Measurements from ENCODE around the gene RNF135. TPM values are rescaled to one million over a fixed set of nuclear protein-coding genes. Genes with fewer than 3 reads are reported as not detected.
"Not testable (repeated sequence)": the region's sequence is repeated elsewhere in the genome, so short reads cannot be mapped to it uniquely, and the experiment has no call there.

The RNF135 gene
- total RNA-seq, 2 donors from 2014 or later, result 14.8 to 20.7 TPM

DNA sequence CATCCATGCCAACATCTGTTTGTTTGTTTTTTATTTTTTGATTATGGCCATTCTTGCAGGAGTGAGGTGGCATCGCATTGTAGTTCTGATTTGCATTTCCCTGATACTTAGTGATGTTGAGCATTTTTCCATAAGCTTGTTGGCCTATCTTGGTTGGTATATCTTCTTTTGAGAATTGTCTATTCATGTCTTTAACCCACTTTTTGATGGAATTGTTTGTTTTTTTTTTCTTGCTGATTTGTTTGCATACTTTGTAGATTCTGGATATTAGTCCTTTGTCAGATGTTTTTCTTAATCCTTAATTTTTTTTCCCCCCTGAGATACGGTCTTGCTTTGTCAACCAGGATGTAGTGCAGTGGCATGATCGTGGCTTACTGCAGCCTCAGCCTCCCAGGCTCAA, 43.0 kb downstream of the RNF135 start:
- WGBS, 2 experiments (ENCODE audit: insufficient coverage in 1 of 2, insufficient read length in 1 of 2), result 92 to 100% methylated on average over 1 to 3 of the region's 3 CpGs
- TF ChIP-seq, protein P1, sequence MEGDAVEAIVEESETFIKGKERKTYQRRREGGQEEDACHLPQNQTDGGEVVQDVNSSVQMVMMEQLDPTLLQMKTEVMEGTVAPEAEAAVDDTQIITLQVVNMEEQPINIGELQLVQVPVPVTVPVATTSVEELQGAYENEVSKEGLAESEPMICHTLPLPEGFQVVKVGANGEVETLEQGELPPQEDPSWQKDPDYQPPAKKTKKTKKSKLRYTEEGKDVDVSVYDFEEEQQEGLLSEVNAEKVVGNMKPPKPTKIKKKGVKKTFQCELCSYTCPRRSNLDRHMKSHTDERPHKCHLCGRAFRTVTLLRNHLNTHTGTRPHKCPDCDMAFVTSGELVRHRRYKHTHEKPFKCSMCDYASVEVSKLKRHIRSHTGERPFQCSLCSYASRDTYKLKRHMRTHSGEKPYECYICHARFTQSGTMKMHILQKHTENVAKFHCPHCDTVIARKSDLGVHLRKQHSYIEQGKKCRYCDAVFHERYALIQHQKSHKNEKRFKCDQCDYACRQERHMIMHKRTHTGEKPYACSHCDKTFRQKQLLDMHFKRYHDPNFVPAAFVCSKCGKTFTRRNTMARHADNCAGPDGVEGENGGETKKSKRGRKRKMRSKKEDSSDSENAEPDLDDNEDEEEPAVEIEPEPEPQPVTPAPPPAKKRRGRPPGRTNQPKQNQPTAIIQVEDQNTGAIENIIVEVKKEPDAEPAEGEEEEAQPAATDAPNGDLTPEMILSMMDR (conservative IDR thresholded peaks at IDR 0.05), result no peak
- no peak overlapping the region for H3K4me3 Mint-ChIP-seq

DNA sequence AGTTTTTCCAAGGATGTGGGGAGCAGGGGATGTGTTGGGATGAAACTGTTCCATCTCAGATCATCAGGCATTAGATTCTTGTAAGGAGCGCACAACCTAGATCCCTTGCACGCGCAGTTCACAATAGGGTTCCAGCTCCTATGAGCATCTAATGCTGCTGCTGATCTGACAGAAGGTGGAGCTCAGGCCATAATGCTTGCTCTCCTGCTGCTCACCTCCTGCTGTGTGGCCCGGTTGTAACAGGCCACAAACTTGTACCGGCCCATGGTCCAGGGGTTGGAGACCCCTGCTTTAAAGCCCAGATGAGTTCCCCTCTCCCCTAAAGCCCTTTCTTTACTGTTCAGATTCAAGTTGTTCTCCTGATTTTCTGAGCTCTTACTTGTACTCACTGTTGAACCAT, 44.8 kb downstream of the RNF135 start:
- no peaks in the 10 kb centered on the region for H3K36me3 Mint-ChIP-seq (ENCODE audit: low read depth)
- Histone ChIP-seq H3K36me3 (ENCODE audit: control insufficient read depth, insufficient read depth, low read length) (no peaks in the 10 kb centered on the region), H3K9me3 (ENCODE audit: control insufficient read depth, low read length) (no peaks in the 10 kb centered on the region), H3K4me1 (ENCODE audit: control insufficient read depth, insufficient read depth, low read length) (peaks cover 2% of the 10 kb centered on the region), H3K27ac (ENCODE audit: low read depth, low read length) (no peak overlapping the region), H3K27me3 (ENCODE audit: control insufficient read depth, insufficient read depth, low read length, poor library complexity, severe bottlenecking) (no peaks in the 10 kb centered on the region), H3K9ac (ENCODE audit: extremely low read depth, low read length, poor library complexity, severe bottlenecking) (no peak overlapping the region), H3K4me3 (ENCODE audit: low read length) (no peak overlapping the region)
- DNase-seq, result peak; percentile 50
- H3K9me3 Mint-ChIP-seq, result peaks cover 2% of the 10 kb centered on the region
- H3K4me1 Mint-ChIP-seq, result peaks cover 9% of the 10 kb centered on the region
- H3K4me3 Mint-ChIP-seq, result no peak overlapping the region
- 79 to 88% methylated on average over 5 of the region's 5 CpGs for whole genome bisulfite sequencing, 2 experiments (ENCODE audit: insufficient coverage in 1 of 2, insufficient read length in 1 of 2)
- TF ChIP-seq, protein P1 (conservative IDR thresholded peaks at IDR 0.05), result no peak
- H3K27me3 Mint-ChIP-seq (ENCODE audit: insufficient read depth), result peaks cover 7% of the 10 kb centered on the region
- no peak overlapping the region for H3K27ac Mint-ChIP-seq

More for the DNA sequence above, 43.0 kb downstream of the RNF135 start:
- Histone ChIP-seq H3K4me3 (ENCODE audit: low read length) (no peak overlapping the region), H3K36me3 (ENCODE audit: control insufficient read depth, insufficient read depth, low read length) (no peaks in the 10 kb centered on the region), H3K9me3 (ENCODE audit: control insufficient read depth, low read length) (no peaks in the 10 kb centered on the region), H3K27ac (ENCODE audit: low read depth, low read length) (no peak overlapping the region), H3K27me3 (ENCODE audit: control insufficient read depth, insufficient read depth, low read length, poor library complexity, severe bottlenecking) (peaks cover 13% of the 10 kb centered on the region), H3K9ac (ENCODE audit: extremely low read depth, low read length, poor library complexity, severe bottlenecking) (no peak overlapping the region), H3K4me1 (ENCODE audit: control insufficient read depth, insufficient read depth, low read length) (peaks cover 2% of the 10 kb centered on the region)
- Mint-ChIP-seq H3K36me3 (ENCODE audit: low read depth) (no peaks in the 10 kb centered on the region), H3K4me1 (peaks cover 13% of the 10 kb centered on the region), H3K9me3 (peaks cover 2% of the 10 kb centered on the region), H3K27ac (no peak overlapping the region), H3K27me3 (ENCODE audit: insufficient read depth) (peaks cover 23% of the 10 kb centered on the region)
- DNase-seq, result no peak

DNA sequence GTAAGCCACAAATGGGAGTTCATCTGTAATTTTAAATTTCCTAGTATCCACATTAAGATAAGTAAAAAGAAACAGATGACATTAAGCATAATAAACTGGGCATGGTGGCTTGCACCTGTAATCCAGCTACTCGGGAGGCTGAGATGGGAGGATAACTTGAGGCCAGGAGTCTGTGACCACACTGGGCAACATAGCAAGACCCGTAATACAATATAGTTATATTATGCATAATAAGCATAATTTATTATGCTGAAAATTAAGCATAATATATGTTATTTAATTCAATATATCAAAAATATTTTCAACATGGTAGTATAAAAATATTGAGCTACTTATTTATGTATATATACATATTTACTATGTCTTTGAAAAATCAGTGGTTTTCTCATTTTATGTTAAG, 48.2 kb downstream of the RNF135 start:
- no peak overlapping the region for H3K27ac ChIP-seq (ENCODE audit: low read depth, low read length)
- H3K27me3 Mint-ChIP-seq (ENCODE audit: insufficient read depth), result no peaks in the 10 kb centered on the region
- no peak overlapping the region for H3K4me3 ChIP-seq (ENCODE audit: low read length)
- H3K9ac ChIP-seq (ENCODE audit: extremely low read depth, low read length, poor library complexity, severe bottlenecking), result no peak overlapping the region
- no peak overlapping the region for H3K4me3 Mint-ChIP-seq
- H3K27me3 ChIP-seq (ENCODE audit: control insufficient read depth, insufficient read depth, low read length, poor library complexity, severe bottlenecking), result no peaks in the 10 kb centered on the region
- H3K9me3 Mint-ChIP-seq, result no peaks in the 10 kb centered on the region
- TF ChIP-seq, protein P1 (conservative IDR thresholded peaks at IDR 0.05), result no peak
- peaks cover 13% of the 10 kb centered on the region for H3K4me1 Mint-ChIP-seq
- DNase-seq, result no peak
- H3K36me3 Mint-ChIP-seq (ENCODE audit: low read depth), result no peaks in the 10 kb centered on the region
- 100% methylated on average over 1 of the region's 2 CpGs; no CpG with 5 or more reads in 1 of the 2 experiments for WGBS, 2 experiments (ENCODE audit: insufficient coverage in 1 of 2, insufficient read length in 1 of 2)
- H3K9me3 ChIP-seq (ENCODE audit: control insufficient read depth, low read length), result no peaks in the 10 kb centered on the region
- H3K27ac Mint-ChIP-seq, result no peak overlapping the region
- H3K36me3 ChIP-seq (ENCODE audit: control insufficient read depth, insufficient read depth, low read length), result no peaks in the 10 kb centered on the region
- H3K4me1 ChIP-seq (ENCODE audit: control insufficient read depth, insufficient read depth, low read length), result peaks cover 2% of the 10 kb centered on the region

DNA sequence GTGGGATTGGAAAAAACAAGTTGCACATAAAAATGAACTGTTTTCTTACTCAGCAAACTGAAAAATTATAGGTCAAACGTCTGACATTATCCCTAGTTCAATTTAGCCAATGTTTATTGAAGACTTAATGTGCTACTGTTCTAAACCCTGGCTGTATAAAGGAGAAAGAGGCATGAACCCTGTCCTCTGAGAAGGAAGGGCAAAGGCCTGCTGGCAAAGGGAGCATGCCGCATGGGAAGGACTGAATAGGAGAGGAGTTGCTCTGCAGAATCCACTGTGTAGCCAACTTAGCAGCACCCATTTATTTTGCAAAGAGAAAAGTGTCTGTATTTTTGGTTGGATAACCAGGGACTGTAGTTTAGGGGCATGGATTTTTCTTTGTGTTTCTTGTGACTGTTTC, 52.3 kb downstream of the RNF135 start:
- H3K27ac ChIP-seq (ENCODE audit: low read depth, low read length); H3K9me3 Mint-ChIP-seq; H3K36me3 Mint-ChIP-seq (ENCODE audit: low read depth); H3K4me1 ChIP-seq (ENCODE audit: control insufficient read depth, insufficient read depth, low read length); H3K4me1 Mint-ChIP-seq; H3K27ac Mint-ChIP-seq; H3K4me3 Mint-ChIP-seq; H3K27me3 ChIP-seq (ENCODE audit: control insufficient read depth, insufficient read depth, low read length, poor library complexity, severe bottlenecking); H3K9me3 ChIP-seq (ENCODE audit: control insufficient read depth, low read length); H3K9ac ChIP-seq (ENCODE audit: extremely low read depth, low read length, poor library complexity, severe bottlenecking); DNase-seq; H3K4me3 ChIP-seq (ENCODE audit: low read length); H3K36me3 ChIP-seq (ENCODE audit: control insufficient read depth, insufficient read depth, low read length); H3K27me3 Mint-ChIP-seq (ENCODE audit: insufficient read depth): not testable (repeated sequence)
- 40% methylated on average over 1 of the region's 2 CpGs; no CpG with 5 or more reads in 1 of the 2 experiments for WGBS, 2 experiments (ENCODE audit: insufficient coverage in 1 of 2, insufficient read length in 1 of 2)

Measured in endodermal cell (in vitro differentiated cells).